NCI-H748 (cell line): ENCODE data around the gene IMMP2L.

Experiments
- DNase-seq: peaks from one replicate; lab custom pipeline; 2025; ENCODE audit not compliant: unreplicated experiment; lab: John Stamatoyannopoulos, UW

IMMP2L gene

GRCh38 chr7:111407258-111407657, 155.0 kb downstream of the IMMP2L start:
- DNase-seq = no peak

- DNase-seq = no peak
Observed at GRCh38 chr7:111405621-111406020, 156.7 kb downstream of the IMMP2L start.

- DNase-seq = no peak
Observed at GRCh38 chr7:111401516-111401915, 160.8 kb downstream of the IMMP2L start.

- DNase-seq = no peak
Observed at GRCh38 chr7:111400088-111400487, 162.2 kb downstream of the IMMP2L start.

GRCh38 chr7:111394891-111395290, 167.4 kb downstream of the IMMP2L start:
- DNase-seq = peak; percentile 99

- DNase-seq = no peak
Observed at GRCh38 chr7:111393011-111393754, 169.1 kb downstream of the IMMP2L start.

GRCh38 chr7:111392294-111392693, 170.0 kb downstream of the IMMP2L start:
- DNase-seq = peak; percentile 40

GRCh38 chr7:111390000-111390399, 172.3 kb downstream of the IMMP2L start:
- peak; percentile 82 for DNase-seq

- no peak for DNase-seq
Observed at GRCh38 chr7:111388912-111389311, 173.4 kb downstream of the IMMP2L start.

GRCh38 chr7:111388016-111388415, 174.3 kb downstream of the IMMP2L start:
- no peak for DNase-seq

GRCh38 chr7:111384065-111384891, 178.0 kb downstream of the IMMP2L start:
- DNase-seq = no peak

- DNase-seq = no peak
Observed at GRCh38 chr7:111383133-111383532, 179.2 kb downstream of the IMMP2L start.

GRCh38 chr7:111381590-111381989, 180.7 kb downstream of the IMMP2L start:
- DNase-seq = no peak

- no peak for DNase-seq
Observed at GRCh38 chr7:111380945-111381344, 181.3 kb downstream of the IMMP2L start.

GRCh38 chr7:111374027-111374426, 188.3 kb downstream of the IMMP2L start:
- DNase-seq = no peak

- DNase-seq = no peak
Observed at GRCh38 chr7:111371437-111371836, 190.9 kb downstream of the IMMP2L start.

GRCh38 chr7:111370002-111370401, 192.3 kb downstream of the IMMP2L start:
- no peak for DNase-seq

GRCh38 chr7:111368381-111369065, 193.8 kb downstream of the IMMP2L start:
- DNase-seq = no peak

- DNase-seq = no peak
Observed at GRCh38 chr7:111364413-111364812, 197.9 kb downstream of the IMMP2L start.

- no peak for DNase-seq
Observed at GRCh38 chr7:111363099-111363498, 199.2 kb downstream of the IMMP2L start.

GRCh38 chr7:111362506-111363054, 199.7 kb downstream of the IMMP2L start:
- no peak for DNase-seq
